Heart left ventricle (tissue), 16 donors: ENCODE results near the gene FYN. TPM values are rescaled to one million over a fixed set of nuclear protein-coding genes. Genes with fewer than 3 reads are reported as not detected.
A peak's percentile ranks its signal among the peaks of the same experiment; 100 is the strongest.

Experiments used
- ATAC-seq, 4 donors: fragments of 200-7000 bp; cut with Tn5 transposase; one replicate each; pipeline ENCODE4 v1.9.1; 2020 to 2022; ENCODE audit warnings: moderate library complexity in 4 of 4, mild to moderate bottlenecking in 3 of 4, moderate number of reproducible peaks in 1 of 4
- DNase-seq, 5 donors: peaks; one replicate each; pipeline ENCODE4 v3.0.0-alpha.2; 2020
- H3K27ac ChIP-seq, 12 donors: fragments of 200-600 bp; sonication (generic) in 4 of 12; one replicate each; pipeline versions ENCODE4 v1.5.0 to v1.8.0; 2016 to 2022; ENCODE audit warnings: mild to moderate bottlenecking in 2 of 12
- H3K27me3 ChIP-seq, 9 donors: fragments of 200-600 bp; sonication (generic) in 2 of 9; one replicate each; pipeline versions ENCODE4 v1.5.1 to v1.8.0; 2016 to 2022; ENCODE audit warnings: mild to moderate bottlenecking in 3 of 9
- H3K36me3 ChIP-seq, 9 donors: fragments of 200-600 bp; sonication (generic) in 2 of 9; one replicate each; pipeline versions ENCODE4 v1.5.0 to v1.8.0; 2018 to 2022; ENCODE audit warnings: mild to moderate bottlenecking in 2 of 9
- H3K4me1 ChIP-seq, 12 donors: fragments of 200-600 bp; sonication (generic) in 4 of 12; one replicate each; pipeline versions ENCODE4 v1.5.0 to v1.8.0; 2016 to 2022; ENCODE audit warnings: mild to moderate bottlenecking in 3 of 12
- H3K4me3 ChIP-seq, 12 donors: fragments of 200-600 bp; sonication (generic) in 4 of 12; one replicate each; pipeline versions ENCODE4 v1.5.0 to v1.8.0; 2017 to 2022; ENCODE audit warnings: mild to moderate bottlenecking in 9 of 12, moderate library complexity in 4 of 12
- H3K9me3 ChIP-seq, 12 donors: fragments of 200-600 bp; sonication (generic) in 4 of 12; one replicate each; pipeline versions ENCODE4 v1.5.0 to v1.8.0; 2016 to 2022; ENCODE audit warnings: mild to moderate bottlenecking in 1 of 12
- CTCF ChIP-seq, 12 donors: fragments of 200-600 bp; sonication (generic) in 4 of 12; IDR thresholded peaks; one replicate each; pipeline versions ENCODE4 v1.5.0 to v1.8.0; 2018 to 2022; ENCODE audit warnings: antibody characterized with exemption in 12 of 12, mild to moderate bottlenecking in 5 of 12
- POLR2A ChIP-seq, 2 donors: fragments of 450-650 bp; IDR thresholded peaks; one replicate each; pipeline ENCODE4 v1.6.1; 2017; ENCODE audit warnings: antibody characterized with exemption in 2 of 2, mild to moderate bottlenecking in 2 of 2, moderate library complexity in 2 of 2
- WGBS, 4 donors: extraction: QIAGEN DNeasy Blood & Tissue Kit in 2 of 4; methylation state at CpG; one replicate each; pipeline versions ENCODE4 v1.1.5 to v1.1.7; 2013 to 2018; 5-methylcytosine and 5-hydroxymethylcytosine counted together
- intact Hi-C, 10 donors: fragments of 100-400 bp; cut with DNase I; formaldehyde crosslinking; loops; one replicate each; pipeline versions ENCODE4 v1.11.1 to v1.14.2; 2022
- polyA plus RNA-seq, 2 donors: library from polyadenylated mRNA; stranded (reverse); fragments of 200-250 nt; gene quantifications; one replicate each; pipeline ENCODE4 v1.2.3, GENCODE V29; 2013
- total RNA-seq, 9 donors: library from RNA; depleted of rRNA in 2 of 9; stranded (reverse); fragments of >200 nt in 2 of 9; fragmentation: NEBNext Ultra II Directional in 3 of 9; extraction: Animal tissue kit (Norgen Biotek cat#: 25700) in 3 of 9; gene quantifications; one replicate each; pipeline versions ENCODE4 v1.1.0 to v1.2.4, GENCODE V29; 2016 to 2023
- donor health status: ischemic (EF 13 %, LVEDD 7.1; RV severe dilation, severe dysfunction).
- donor health status: healthy with polysubstance abuse.
- donor health status: DM: no; HTN: yes; CAD: no.
- donor health status: DM: no; HTN: no; CAD: no.
- donor health status: ischemic (EF 25% LVEDD 6.9; RV normal size, moderate dysfunction).
- donor health status: ischemic (EF 25% LVEDD 5.7; RV mildly dilated, moderate dysfunction).
- donor health status: healthy.
- donor health status: DM: yes; HTN: yes; CAD: no.
- donor health status: ischemic (EF 35%, LVEDD 5.7; RV mildly dilated, moderate dysfunction).
- donor health status: nonischemic (EF 11% LVEDD 7.7; RV severe dilation, severe dysfunction).
- donor health status: DM: yes; HTN: yes; CAD: no.
- donor health status: PGD.
- donor health status: ischemic (EF 29% LVEDD 5.4; RV normal size, mild dysfunction).
- donor health status: nonischemic (EF 23%, LVEDD 6.1; RV moderate dilation, normal function).

FYN gene
- total and polyA plus RNA-seq, 11 donors, result 14.7 to 72.4 (median 52.3) TPM

- no peaks in the 10 kb centered on the region for H3K27me3 ChIP-seq
- no peak for TF ChIP-seq POLR2A (IDR thresholded peaks at IDR 0.05)
- intact Hi-C loops, result loop anchor here in 1 of 10 donors (10.0 kb wide), 1 partner anchor 127 kb away; no protein-coding TSS in a partner anchor
- H3K27ac ChIP-seq, result no peak overlapping the region
- 64 to 68% (median 66%) methylated on average over 7 of the region's 7 CpGs for WGBS, 4 donors
- peaks cover 0 to 87% (median 41%) of the 10 kb centered on the region in 12 donors for H3K4me1 ChIP-seq
- peak in 1 of 4 donors; percentile 22 for ATAC-seq
- DNase-seq, result no peak
- H3K9me3 ChIP-seq, result no peaks in the 10 kb centered on the region
- no peak overlapping the region for H3K4me3 ChIP-seq
- peaks cover 0 to 4% (median 0%) of the 10 kb centered on the region in 9 donors for H3K36me3 ChIP-seq
These were observed 11.8 kb downstream of the FYN start for GRCh38 chr6:111861431-111861885.

GRCh38 chr6:111858347-111858746 lies 14.9 kb downstream of the FYN start:
- Histone ChIP-seq H3K4me3 (no peak overlapping the region), H3K27me3 (no peaks in the 10 kb centered on the region), H3K27ac (peak overlapping the region in 1 of 12 donors; percentile 40), H3K36me3 (no peaks in the 10 kb centered on the region), H3K4me1 (peaks cover 0 to 83% (median 48%) of the 10 kb centered on the region in 12 donors), H3K9me3 (no peaks in the 10 kb centered on the region)
- TF ChIP-seq POLR2A (IDR thresholded peaks at IDR 0.05) (no peak), CTCF (IDR thresholded peaks at IDR 0.05) (no peak)
- WGBS, 4 donors, result 46 to 63% (median 57%) methylated on average over 3 of the region's 3 CpGs
- intact Hi-C loops, result no loop called here
- ATAC-seq, result no peak
- DNase-seq, result no peak

- ATAC-seq, result peak in 3 of 4 donors; percentile 11 to 53 (median 34)
- no peaks in the 10 kb centered on the region for H3K27me3 ChIP-seq
- H3K36me3 ChIP-seq, result no peaks in the 10 kb centered on the region
- WGBS, 4 donors, result 65 to 70% (median 65%) methylated on average over 8 of the region's 8 CpGs
- H3K9me3 ChIP-seq, result no peaks in the 10 kb centered on the region
- no peak for DNase-seq
- H3K4me1 ChIP-seq, result peaks cover 0 to 86% (median 48%) of the 10 kb centered on the region in 12 donors
- TF ChIP-seq POLR2A (IDR thresholded peaks at IDR 0.05) (no peak), CTCF (IDR thresholded peaks at IDR 0.05) (no peak)
- intact Hi-C loops, result no loop called here
- peak overlapping the region in 1 of 12 donors; percentile 40 for H3K27ac ChIP-seq
- H3K4me3 ChIP-seq, result no peak overlapping the region
These were observed 15.4 kb downstream of the FYN start for GRCh38 chr6:111857674-111858337.

GRCh38 chr6:111855753-111856152 lies 17.5 kb downstream of the FYN start:
- H3K4me1 ChIP-seq, result peaks cover under 1 to 86% (median 57%) of the 10 kb centered on the region in 12 donors
- DNase-seq (no peak), ATAC-seq (no peak)
- no peaks in the 10 kb centered on the region for H3K27me3 ChIP-seq
- TF ChIP-seq POLR2A (IDR thresholded peaks at IDR 0.05) (no peak), CTCF (IDR thresholded peaks at IDR 0.05) (no peak)
- 81 to 93% (median 92%) methylated on average over 1 of the region's 1 CpG for WGBS, 4 donors
- H3K4me3 ChIP-seq, result no peak overlapping the region
- no peak overlapping the region for H3K27ac ChIP-seq
- H3K9me3 ChIP-seq, result no peaks in the 10 kb centered on the region
- no peaks in the 10 kb centered on the region for H3K36me3 ChIP-seq
- intact Hi-C loops, result no loop called here
